Embryonic facial prominence (tissue), 1 donor: ENCODE measurements around the gene CRISPLD2.
A peak's percentile ranks its signal among the peaks of the same experiment; 100 is the strongest.
"Not testable (repeated sequence)": the region's sequence is repeated elsewhere in the genome, so short reads cannot be mapped to it uniquely, and the experiment has no call there.

Experiments used
- DNase-seq: peaks from one replicate; pipeline ENCODE4 v3.0.0-alpha.2; 2016; ENCODE audit errors: extremely low spot score

CRISPLD2 gene

DNA sequence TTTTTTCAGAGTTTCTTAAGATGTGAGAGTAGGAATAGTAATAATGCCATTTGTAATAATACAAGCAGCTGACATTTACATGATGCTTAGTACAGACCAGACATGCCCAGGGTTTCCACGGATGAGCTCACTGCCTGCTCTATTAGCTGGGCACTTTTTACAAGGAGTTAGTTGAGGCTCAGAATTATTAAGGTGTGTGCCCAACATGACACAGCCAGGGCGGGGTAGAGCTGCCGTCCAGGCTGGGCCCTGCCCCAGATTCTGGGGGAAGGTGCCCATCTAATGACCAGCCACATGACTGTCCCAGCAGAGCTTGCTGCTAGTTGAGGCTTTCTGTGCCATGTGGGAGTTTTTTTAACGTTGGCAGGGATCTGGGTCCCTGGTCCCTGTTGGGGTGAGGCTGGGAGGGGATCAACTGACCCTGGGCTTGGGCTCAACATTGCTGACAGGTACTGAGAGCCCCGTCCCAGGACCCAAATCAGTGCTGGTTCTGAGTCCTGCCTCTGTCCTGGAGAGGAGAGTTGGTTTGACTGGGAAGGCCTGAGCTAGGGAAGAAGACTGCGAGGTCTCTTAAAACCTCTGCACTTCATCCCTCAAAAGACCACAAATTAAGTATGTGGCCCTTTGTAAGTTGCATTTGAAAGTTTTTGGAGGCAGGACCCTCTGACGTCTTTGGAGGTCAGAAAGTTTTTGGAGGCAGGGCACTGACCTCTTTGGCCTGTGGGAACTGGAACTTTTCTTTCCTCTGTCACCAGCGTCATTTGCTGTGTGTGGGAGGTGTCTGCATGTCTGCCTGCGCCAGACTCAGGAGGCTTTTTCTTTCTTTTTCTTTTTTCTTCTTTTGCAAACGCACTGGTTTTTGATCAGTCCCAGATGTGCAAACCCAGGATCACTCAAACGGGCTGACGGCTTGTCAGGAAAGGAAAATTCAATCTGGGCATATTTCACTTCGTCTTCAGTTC is 2.2 kb downstream of the CRISPLD2 start:
- DNase-seq = no peak

DNA sequence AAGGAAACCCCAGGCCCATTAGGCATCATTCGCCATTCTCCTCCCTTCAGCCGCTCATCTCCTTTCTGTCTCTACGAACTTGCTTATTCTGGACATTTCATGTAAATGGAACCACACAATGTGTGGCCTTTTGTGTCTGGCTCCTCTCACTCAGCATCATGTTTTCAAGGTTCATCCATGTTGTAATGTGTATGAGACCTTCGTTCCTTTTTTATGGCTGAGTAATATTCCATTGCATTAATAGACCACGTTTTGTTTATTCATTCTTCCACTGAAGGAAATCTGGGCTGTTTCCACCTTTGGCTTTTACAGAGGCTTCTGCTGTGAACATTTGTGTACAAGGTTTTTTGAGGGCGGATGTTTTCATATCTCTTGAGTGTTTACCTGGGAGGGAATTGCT is 3.2 kb downstream of the CRISPLD2 start:
- no peak for DNase-seq

DNA sequence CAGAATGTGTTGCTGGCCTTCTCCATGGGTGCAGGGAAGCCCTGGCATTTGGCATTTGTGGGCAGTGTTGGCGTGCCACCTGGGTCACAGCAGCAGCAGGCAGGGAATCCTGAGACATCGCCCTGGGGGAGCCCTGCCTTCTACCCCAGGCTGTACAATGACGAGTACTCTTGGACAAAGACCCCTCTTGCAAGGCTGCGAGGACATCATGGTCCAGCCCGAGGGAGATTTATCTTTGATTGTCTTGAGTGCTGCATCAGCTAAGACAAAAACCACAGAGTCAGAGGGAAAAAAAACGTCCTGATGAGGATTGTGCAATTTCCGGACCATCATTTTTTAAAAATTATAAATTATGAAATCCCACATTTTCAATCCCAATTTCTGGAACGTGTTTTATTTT is 3.7 kb downstream of the CRISPLD2 start:
- DNase-seq = no peak

DNA sequence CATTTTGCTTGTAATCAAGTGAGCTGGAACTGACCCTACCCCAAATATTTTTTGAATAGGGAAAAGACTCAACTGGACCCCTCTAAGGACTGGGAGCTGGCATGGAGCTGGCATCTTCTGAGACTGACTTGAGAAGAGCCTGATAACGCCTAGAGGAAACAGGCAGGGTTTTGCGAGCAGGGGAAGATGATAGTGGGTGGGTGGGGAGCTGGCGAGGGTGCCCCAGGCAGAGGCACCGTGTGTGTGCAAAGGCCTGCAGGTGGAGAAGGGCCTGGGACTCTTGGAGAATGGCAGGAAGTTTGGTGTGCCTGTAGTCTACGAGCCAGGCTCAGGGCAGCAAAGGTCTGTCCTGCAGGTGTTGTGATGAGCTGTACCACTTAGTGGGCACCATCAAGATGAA is 4.1 kb downstream of the CRISPLD2 start:
- DNase-seq = no peak

DNA sequence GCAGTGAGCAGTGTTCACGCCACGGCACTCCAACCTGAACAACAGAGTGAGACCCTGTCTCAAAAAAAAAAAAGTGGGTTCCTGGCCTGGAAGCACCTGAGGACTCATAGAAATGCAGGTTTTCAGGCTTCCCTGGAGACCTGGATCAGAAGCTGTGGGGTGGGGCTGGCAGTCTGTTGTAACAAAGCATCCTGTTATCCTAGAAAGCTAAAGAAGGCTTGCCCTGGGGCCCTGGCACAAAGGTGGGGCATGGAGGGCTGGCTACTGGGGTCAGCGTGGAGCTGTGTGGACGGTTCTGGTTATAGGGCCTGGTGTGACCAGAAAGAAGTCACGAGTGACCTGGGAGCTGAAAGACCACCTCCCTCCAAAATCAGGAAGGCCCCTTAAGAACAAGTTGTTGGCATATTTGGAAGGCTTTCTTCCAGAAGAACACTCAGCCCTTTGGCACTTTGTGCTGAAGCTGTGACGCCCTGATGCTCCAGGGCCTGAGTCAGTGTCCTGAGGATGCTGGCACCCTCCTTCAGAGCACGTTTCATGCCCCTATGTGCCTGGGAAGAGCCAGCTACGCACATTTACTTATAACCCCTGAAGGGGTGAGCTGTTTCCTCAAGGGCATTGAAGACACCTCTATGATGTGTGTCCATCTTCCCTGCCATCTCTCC is 6.2 kb downstream of the CRISPLD2 start:
- no peak for DNase-seq

DNA sequence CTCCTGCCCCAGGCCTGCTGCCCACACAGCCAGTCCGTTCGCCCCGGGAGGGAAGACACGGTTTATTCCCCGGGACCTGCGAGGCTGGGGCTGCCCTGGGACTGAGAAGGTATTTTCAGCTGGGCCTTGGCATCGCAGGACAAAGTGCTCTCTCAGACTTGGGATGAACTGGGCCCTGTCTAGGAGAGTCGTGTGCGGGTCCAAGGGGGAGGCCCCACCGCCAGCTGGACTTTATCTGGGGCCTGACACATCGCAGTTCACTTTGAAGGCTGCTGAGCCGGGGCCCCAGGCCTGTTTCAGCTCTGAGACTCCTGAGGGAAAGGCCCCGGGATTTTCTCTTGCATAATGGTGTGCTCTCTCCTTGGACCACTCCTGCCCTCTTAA is 6.8 kb downstream of the CRISPLD2 start:
- no peak for DNase-seq

DNA sequence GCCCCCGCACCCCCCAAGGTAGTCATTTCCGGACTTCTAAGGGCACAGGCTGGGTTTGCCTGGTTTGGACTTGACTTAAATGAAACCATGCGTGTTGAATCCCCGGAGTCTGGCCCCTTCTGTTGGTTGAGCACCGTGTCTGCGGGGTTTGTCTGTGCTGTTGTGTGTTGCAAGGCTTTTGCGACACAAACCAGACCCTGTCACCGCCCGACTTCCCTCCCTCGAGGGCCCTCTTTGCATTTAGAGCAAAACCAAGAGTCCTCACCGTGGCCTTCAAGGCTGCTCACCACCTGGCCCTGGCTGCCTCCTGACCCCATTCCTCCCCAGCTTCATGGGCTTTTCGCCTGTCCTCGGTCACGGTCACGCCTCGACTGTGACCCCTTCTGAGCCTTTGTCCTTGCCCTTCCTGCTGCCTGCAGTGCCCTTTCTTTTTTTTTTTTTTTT is 7.4 kb downstream of the CRISPLD2 start:
- DNase-seq = no peak

DNA sequence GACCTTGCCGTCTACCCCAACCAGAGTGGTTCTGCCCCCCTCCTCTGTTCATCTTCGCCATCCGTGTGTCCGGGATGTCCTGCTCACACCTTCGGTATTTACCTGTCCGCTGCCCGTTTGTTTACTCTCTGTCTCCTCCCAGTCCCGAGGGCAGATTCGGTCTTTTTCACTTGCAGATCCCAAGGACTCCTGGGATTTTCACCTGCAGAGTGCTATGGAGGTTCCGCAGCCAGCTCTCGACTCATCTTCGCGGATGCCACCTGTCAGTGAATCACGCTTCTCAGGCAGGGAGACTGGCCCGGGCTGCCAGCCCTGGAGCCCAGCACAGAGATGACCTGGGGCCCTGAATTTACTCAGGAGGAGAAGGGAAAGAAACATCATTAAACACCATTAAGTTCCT is 8.1 kb downstream of the CRISPLD2 start:
- no peak for DNase-seq

DNA sequence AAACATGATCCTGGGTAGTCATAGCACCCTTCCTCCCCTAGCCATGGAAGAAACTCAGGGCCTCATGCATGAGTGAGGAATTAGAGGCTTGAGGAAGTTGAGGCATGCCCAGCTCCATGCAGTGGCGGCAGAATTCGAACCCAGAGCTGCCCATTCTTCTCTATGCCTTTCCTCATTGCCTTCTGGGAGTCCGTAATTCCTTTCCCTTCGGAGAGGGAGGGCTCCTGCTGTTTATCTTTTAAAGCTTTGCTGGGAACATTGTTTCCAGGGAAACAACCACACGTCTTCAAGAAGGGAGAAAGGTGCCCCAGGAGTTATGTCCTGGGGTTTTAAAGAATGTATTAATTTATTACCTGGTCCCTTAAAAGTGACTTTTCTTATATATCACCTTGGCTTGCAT is 8.5 kb downstream of the CRISPLD2 start:
- no peak for DNase-seq

DNA sequence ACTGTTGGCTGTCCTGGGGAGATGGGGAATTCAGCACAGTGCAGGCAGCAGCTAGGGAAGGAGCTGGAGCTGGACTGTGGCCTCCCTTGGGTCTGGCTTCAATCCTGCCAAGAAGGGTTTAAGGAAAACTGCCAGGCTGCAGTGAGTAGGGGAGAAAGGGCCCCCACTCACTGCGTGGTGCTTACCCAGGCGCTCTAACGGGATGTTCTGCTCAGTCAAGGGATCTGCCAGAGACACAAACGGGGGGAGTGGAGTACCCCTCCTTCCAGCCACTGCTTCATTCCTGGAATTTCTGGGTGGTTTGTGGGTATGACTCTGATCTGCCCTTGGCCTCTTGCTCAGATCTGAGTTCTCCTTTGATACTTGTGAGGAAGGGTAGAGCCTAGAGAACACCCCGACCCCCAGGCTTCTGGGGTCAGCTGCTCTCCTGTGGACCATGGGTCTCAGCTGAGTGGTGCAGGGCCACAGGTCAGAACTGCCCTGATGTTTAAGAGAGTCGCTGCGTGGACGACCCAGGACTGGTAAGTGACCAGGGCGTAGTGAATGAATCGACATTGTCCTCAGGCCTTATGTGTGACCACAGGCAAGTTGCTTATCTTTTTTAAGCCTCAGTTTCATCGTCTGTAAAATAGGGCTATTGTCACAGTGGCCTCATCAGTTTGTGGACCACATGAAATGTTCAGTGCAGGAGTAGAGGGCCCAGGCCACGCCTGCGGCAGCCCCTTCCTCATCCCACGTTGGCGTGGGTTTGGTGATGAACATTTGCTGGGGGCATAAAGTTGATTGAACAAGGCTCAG is 9.6 kb downstream of the CRISPLD2 start:
- DNase-seq = peak; percentile 64

DNA sequence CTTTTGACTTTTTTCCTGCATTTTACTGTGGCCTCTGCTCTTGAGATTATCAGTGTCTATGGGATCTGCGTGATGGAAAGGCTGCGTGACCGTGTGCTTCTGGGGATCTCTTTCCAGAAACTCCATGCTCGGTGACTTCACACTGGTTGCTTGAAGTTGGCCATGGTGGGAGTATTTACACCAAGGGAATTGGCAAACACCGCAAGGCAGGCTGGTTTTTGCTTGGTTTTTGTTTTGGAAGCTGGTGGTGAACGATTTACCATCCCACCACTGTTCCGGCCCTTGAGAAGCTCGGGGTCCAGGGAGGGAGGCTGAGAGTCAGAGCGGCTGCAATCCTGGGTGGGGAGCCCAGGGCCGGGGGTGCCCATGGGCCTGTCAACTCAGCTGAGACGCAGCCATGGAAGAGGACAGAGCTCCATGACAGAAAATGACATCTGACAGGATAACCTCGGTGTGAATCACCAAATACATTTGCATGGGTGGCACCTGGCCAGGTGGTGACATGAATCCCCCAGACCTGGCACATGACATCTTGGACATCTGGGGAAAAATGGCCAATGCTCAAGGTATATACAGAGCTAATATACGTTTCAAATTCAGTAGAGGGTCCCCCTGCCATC is 11.1 kb downstream of the CRISPLD2 start:
- DNase-seq = no peak

DNA sequence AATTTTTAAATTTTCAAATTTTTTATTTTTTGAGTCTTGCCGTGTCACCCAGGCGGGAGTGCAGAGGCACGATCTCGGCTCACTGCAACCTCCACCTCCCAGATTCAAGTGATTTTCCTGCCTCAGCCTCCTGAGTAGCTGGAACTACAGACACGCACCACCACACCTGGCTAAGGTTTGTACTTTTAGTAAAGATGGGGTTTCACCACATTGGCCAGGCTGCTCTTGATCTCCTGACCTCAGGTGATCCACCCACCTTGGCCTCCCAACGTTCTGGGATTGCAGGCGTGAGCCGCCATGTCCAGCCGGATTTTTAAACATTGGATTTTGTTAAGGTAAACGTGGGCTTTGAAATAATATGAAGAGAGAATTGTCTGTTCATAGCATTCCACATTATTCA is 11.9 kb downstream of the CRISPLD2 start:
- not testable (repeated sequence) for DNase-seq

DNA sequence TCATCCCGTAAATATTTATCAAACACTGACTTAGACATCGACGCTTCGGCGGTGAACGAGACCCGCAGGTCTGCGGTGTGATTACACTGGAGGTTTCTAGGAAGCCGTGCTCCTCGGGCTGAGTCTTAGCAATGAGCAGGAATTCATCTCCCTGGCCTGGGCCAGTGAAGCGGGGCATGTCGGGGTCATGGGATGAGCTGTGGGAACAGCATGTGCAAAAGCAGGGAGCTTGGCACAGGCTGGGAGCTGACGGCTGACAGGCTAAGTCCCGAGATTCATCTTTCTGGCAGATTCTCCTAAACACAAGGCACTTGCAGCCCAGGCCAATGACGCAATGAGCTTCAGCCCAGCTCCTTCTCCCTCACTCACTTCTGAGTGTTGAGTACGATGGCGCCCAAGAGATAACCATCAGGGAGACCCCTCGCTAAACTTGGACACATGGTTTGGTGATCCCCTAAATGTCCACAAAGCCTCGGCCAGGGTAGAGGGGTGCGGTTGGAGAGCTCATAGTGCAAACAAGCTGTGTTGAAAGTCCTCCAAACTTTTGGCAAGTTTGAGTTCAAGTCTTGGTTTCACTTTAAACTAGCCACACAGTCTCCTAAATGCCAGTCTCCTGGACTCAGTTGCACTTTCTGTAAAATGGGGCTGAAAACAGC is 12.8 kb downstream of the CRISPLD2 start:
- DNase-seq = no peak

DNA sequence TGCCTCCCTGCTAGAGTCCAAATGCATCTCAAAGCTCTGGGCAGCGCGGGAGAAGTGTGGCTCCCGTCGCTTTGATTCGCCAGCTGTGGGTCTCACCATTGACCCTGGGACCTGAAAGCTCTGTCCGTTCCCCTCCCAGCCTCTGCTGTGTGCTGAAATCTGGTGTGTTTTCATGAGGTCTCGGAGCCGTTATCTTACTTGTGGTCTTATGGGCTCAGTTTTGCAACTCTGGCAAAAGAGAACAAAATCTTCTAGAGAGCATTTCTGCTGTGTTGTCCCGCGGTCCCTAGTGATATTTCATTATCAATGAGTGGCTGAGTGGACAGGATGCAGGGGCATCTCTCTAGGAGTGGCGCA is 13.3 kb downstream of the CRISPLD2 start:
- no peak for DNase-seq

DNA sequence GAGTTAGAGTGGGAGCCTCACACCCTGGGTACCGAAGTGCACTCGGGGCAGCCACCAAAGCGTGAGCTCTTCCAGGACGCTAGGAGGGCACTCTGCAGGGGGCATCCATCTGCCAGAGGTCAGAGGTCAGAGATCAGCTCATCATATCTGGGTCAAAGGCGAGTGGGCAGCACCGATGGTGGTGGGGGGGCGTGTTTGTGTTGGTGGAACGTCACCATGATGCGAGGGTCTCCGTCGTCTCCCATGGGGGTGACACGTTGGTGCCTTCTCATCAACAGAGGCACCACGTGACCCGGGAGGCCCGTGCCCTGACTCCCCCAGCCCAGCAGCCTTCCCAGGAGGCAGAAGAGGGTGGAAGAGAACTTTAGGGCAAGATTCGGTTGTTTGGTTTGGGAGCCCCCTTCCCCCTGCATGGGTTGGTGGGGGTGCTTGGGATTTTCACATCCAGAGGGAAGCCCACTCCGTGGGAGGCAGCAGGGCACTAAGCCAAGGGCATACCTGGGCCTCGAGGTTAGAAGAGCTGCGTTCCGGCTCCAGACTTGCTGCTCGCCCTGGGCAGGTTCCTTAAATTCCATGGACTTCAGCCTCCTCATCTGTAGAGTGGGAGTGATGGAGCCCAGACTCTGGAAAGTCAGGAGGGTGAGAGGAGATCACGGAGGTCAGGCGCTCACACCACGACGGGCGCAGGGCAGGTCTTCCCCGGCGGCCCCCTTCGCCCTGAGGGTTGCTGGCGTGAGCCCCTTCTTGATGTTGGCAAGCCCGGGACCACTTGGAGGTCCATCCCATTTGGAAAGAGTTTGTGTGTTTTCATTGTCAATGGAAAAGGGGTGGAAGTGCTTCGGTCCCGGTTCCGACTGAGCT is 14.0 kb downstream of the CRISPLD2 start:
- DNase-seq = no peak

DNA sequence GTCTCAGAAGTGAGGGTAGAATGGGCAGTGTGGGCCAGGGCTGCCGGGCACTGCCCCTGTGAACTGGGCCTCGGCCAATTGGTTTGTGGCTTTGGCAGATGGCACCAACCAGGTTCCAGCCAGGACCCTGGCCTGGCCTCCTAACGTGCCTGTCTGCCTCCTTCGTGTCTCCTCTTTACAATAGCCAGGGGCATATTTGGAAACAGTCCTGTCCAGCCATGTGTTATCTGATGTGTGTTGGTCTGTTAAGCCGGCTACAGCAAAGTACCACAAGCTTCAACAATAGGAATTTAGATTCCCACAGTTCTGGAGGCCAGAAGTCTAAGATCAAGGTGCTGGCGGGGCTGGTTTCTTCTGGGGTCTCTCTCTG is 14.6 kb downstream of the CRISPLD2 start:
- DNase-seq = no peak

DNA sequence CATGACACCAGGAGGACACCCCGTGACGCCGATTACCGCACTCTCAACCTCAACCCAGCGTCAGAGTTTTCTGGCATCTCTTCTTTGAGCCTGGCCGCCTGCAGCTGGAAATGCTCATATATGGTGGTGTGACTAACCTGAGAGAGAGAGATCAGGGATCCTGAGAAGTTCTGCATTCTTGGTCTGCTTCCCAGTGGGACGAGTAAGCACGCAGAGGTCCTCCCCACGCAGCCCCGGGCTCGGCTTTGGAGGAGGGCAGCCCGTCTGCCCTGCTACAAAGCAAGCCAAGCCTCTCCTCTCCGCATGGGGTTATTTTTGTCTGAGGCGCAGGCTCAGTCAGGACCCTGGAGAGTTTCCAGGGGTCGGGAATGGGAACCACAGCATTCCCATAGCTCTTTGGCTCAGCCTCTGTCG is 16.5 kb downstream of the CRISPLD2 start:
- DNase-seq = peak; percentile 66

DNA sequence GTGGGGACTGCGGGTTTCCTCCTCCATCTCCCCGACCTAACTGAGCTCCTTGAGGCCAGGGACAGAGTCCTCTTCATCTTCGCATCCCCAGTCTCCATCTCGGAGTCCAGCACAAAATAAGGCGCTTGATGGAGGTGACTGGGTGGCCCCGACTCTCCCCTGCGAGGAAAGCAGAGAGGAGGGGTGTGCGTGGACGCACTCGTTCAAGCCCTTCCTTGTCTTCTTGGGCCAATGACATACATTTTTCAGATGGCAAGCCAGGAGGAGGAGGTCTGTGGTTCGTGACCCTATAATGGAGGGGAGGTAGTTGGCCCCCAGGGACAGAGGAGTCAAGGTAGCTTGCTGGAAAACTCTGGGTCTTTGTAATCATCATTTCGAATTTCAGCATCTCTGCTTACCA is 17.2 kb downstream of the CRISPLD2 start:
- DNase-seq = no peak

DNA sequence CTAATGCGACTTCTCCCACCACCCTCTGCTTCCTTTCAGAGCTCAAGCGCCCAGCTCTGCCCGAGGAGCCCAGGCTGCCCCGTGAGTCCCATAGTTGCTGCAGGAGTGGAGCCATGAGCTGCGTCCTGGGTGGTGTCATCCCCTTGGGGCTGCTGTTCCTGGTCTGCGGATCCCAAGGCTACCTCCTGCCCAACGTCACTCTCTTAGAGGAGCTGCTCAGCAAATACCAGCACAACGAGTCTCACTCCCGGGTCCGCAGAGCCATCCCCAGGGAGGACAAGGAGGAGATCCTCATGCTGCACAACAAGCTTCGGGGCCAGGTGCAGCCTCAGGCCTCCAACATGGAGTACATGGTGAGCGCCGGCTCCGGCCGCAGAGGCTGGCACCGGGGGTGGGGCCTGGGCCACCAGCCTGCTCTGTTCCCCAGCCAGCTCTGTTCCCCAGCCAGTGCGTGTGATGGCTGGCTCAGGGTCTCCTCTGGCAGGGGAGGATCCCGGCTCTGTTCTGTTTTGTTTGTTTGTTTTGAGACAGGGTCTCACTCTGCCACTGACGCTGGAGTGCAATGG is 18.7 kb downstream of the CRISPLD2 start:
- DNase-seq = no peak

DNA sequence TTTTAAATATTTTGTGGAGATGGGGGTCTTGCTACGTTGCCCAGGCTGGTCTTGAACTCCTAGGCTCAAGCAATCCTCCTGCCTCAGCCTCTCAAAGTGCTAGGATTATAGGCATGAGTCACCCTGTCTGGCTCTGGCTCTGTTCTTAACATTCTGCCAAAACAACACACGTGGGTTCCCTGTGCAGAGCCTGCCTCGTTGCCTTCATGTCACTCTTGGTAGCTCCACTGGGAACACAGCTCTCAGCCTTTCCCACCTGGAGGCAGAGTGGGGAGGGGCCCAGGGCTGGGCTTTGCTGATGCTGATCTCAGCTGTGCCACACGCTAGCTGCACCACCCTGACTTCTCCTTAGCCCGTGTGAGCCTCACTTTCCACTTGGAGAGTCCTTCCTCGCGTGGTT is 19.3 kb downstream of the CRISPLD2 start:
- DNase-seq = no peak
